Left cardiac atrium (tissue), 4 donors: ENCODE data around the gene PATJ. TPM values are rescaled to one million over a fixed set of nuclear protein-coding genes. Genes with fewer than 3 reads are reported as not detected.
"Not testable (repeated sequence)": the region's sequence is repeated elsewhere in the genome, so short reads cannot be mapped to it uniquely, and the experiment has no call there.

Source experiments
- ATAC-seq, 2 donors: fragments of 200-7000 bp; cut with Tn5 transposase; one replicate each; pipeline ENCODE4 v1.9.1; 2020; ENCODE audit warnings: mild to moderate bottlenecking in 2 of 2, moderate library complexity in 2 of 2
- DNase-seq: peaks from one replicate; pipeline ENCODE4 v3.0.0-alpha.2; 2020
- intact Hi-C, 2 donors: fragments of 100-400 bp; cut with DNase I; formaldehyde crosslinking; loops; one replicate each; pipeline versions ENCODE4 v1.14.1 to v1.15.1; 2022 to 2023
- total RNA-seq, 2 donors: library from RNA; stranded (reverse); fragmentation: NEBNext Ultra II Directional; extraction: Animal tissue kit (Norgen Biotek cat#: 25700); gene quantifications; one replicate each; pipeline ENCODE4 v1.2.1, GENCODE V29; 2021
- donor health status: DM: no; HTN: yes; CAD: no.
- donor health status: DM: no; HTN: yes; CAD: no; lungs with severe emphysema.
- donor health status: DM: yes; HTN: yes; CAD: no.
- donor health status: Dilated cardiomyopathy.

The PATJ gene
- total RNA-seq, 2 donors from 2014 or later: 32.9 to 58.6 TPM

GRCh38 chr1:61808968-61809367, 66.7 kb downstream of the PATJ start:
- intact Hi-C loops: no loop called here
- ATAC-seq (no peak), DNase-seq (no peak)

GRCh38 chr1:61812916-61813315, 70.6 kb downstream of the PATJ start:
- DNase-seq (no peak), ATAC-seq (no peak)
- intact Hi-C loops: no loop called here

- intact Hi-C loops: no loop called here
- DNase-seq (no peak), ATAC-seq (no peak)
Measured at GRCh38 chr1:61816191-61816590, 73.9 kb downstream of the PATJ start.

GRCh38 chr1:61818992-61819391, 76.7 kb downstream of the PATJ start:
- intact Hi-C loops: no loop called here
- no peak for ATAC-seq
- DNase-seq: no peak

- no peak for DNase-seq
- intact Hi-C loops: no loop called here
- ATAC-seq: no peak
Measured at GRCh38 chr1:61819421-61819820, 77.1 kb downstream of the PATJ start.

DNA sequence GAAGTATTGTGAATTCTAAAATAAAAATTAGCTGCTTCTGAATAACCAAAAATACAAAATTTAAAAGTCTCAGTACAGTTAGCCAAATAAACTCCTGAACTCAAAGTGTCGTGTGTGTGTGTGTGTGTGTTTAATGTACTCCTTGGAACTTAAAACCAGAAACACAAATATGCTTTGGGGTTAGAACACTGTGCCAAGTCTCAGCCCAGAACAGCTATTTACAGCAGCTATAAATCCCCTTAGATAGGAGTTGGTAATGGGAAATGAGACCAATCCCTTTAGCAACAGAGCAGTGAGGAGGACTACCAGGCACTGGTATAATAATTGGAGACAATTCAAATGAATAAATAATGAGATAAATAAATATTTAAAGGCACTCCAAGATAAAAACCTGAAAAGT, 83.1 kb downstream of the PATJ start:
- intact Hi-C loops: no loop called here
- ATAC-seq: no peak
- DNase-seq: no peak

- DNase-seq: no peak
- intact Hi-C loops: no loop called here
- no peak for ATAC-seq
Measured at GRCh38 chr1:61828805-61829204, 86.5 kb downstream of the PATJ start.

DNA sequence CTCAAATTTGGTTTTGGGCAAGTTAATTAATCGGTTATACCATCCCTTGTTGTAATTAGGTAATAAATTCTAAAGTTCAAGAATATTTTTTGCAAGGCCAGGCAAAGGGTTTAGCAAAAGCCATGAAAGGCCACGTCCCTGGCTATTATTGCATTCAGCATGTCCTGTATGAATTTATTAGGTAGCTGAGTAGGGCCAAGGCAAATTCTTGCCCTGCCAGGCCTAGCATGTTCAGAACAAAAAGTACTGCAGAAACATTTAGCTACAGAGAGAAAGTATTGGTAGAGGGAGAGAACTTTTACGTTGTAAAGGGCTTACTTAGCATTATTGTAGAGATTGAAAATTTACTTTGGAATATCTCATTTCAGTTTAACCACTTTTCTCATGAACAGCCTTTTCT, 94.4 kb downstream of the PATJ start:
- intact Hi-C loops: no loop called here
- ATAC-seq (no peak), DNase-seq (no peak)

DNA sequence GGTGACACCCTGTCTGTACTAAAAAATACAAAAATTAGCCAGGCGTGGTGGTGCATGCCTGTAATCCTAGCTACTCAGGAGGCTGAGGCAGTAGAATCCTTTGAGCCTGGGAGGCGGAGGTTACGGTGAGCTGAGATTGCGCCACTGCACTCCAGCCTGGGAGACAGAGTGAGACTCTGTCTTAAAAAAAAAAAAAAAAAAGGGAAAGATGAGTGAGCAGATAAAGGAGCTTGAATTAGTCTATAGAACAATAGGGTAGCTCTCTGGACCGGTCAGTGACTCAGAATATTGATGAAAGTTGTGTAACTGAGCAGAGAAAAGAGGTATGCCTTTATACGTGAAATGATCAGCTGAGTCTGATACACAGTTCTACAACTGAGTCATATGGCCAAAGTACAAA, 95.3 kb downstream of the PATJ start:
- DNase-seq, ATAC-seq, intact Hi-C loops: not testable (repeated sequence)

DNA sequence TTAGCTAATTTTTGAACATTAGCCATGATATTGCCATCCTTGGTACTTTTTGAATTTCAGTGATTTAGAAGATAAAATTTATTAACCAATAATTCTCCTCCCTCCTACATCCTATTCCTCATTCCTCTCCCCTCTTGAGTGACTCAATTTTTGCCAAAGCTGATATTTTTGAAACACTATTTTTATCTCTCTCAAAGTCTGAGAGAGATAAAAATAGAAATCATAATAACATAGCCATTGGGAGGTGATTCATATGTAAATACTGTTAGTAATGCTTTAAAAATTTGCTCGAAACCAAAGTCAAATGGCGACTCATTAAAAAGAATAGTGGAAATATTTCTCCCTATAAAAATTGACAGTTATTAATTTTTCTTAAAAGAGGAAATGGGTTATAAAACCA, 97.4 kb downstream of the PATJ start:
- DNase-seq (no peak), ATAC-seq (peak in 1 of 2 donors; percentile 82)
- intact Hi-C loops: no loop called here

- ATAC-seq: no peak
- intact Hi-C loops: no loop called here
- no peak for DNase-seq
Measured at GRCh38 chr1:61842036-61842435, 99.8 kb downstream of the PATJ start.

DNA sequence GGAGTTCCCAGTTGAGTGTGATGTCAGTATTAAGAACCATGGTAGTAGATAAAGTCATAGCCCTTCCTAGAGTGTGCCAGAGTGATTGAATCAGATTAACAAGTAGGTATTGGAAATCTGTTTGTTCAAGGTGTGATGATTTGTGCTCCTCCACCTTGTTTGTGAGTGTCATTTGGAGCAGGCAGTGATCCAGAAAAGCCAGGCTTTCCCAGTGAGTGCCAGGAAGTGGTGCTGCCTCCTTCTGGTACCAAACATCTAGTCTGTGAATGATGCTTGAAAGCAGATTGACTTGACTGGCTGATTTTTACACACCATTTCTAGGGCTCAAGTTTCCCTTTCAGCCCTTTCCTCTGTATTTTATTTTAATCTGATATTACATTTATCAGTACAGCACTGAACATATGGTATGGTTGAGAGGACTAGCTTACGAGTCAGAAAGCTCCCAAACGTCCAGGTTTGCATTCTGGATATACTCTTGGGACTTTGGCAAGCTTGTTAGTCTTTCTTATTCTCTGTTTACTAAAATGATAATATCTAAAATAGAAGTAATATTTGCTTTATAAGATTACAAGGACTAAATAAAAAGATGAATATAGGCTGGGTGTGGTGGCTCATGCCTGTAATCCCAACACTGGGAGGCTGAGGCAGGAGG, 100.7 kb downstream of the PATJ start:
- intact Hi-C loops: no loop called here
- ATAC-seq (no peak), DNase-seq (no peak)

DNA sequence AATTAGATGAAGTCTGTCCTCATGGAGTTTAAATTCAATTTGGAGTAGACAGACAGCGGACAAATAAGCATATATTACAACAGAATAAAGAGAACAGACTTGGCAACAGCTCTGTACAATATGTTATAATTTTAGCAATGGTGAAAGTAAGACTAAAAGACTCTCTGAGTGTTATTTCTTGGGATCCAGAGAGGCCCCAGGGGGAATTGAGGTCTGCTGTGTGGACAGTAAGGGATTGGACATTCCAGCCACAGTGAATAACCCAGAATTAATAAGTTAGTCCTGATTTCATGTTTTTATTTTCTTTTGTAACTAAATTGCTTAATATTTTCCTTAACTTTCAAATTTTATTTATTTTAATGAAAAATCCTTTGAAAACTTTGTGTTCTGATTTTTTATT, 101.7 kb downstream of the PATJ start:
- DNase-seq (no peak), ATAC-seq (no peak)
- intact Hi-C loops: no loop called here

DNA sequence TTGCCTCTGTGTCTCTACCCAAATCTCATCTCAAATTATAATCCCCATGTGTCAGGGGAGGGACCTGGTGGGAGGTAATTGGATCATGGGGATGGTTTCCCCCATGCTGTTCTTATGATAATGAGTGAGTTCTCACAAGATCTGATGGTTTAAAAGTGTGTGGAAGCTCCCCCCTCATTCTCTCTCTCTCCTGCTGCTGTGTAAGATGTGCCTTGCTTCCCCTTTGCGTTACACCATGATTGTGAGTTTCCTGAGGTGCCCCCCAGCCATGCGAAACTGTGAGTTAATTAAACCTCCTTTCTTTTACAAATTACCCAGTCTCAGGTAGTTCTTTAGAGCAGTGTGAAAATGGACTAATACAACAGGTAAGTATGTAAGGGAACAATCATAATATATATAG, 102.4 kb downstream of the PATJ start:
- intact Hi-C loops, ATAC-seq, DNase-seq: not testable (repeated sequence)

GRCh38 chr1:61851235-61851634, 109.0 kb downstream of the PATJ start:
- intact Hi-C loops: loop anchor here in 1 of 2 donors (5.0 to 10.0 kb wide), 4 partner anchors 806 to 1876 kb away; no protein-coding TSS in a partner anchor
- ATAC-seq (peak in 1 of 2 donors; percentile 14), DNase-seq (no peak)

GRCh38 chr1:61851849-61852669, 109.8 kb downstream of the PATJ start:
- DNase-seq (no peak), ATAC-seq (peak; percentile 72 to 78)
- intact Hi-C loops: loop anchor here in 1 of 2 donors (5.0 to 10.0 kb wide), 4 partner anchors 807 to 1877 kb away; no protein-coding TSS in a partner anchor

DNA sequence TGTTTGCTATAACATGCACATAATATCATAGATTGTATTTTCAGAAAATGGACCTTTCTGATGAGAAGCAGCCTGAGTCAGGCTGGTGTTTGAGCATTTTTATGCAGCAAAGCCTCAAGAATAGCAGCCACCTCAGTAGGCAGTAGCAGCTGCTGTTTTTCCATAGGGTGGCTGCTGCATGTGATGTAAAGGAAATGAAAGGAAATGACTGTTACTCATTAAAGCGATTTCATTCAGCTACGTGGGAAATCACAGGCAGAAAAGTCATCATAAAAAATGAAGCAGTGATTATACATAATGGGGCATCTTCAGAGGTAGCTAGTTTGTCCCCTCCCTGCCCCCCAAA, 110.4 kb downstream of the PATJ start:
- no peak for DNase-seq
- no peak for ATAC-seq
- intact Hi-C loops: loop anchor here in 1 of 2 donors (5.0 to 10.0 kb wide), 4 partner anchors 808 to 1878 kb away; no protein-coding TSS in a partner anchor

DNA sequence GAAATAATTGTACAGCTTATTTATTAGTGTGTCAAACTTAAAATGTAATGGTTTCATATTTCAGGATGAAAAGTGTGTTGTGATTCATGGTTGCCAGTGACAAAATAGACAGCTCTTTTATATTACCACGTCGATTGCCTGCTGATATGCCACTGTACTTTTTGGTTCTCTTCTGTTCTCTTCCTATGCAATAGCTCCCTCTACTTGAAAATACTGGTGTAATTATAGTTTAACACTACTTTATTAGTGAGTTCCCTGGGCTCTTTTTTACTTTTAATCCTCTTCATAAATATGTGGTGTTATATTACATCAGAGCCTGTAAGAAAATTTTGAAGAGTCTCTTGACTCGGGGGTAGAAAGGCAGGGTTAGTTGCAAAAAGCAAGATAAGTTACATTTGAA, 111.3 kb downstream of the PATJ start:
- no peak for DNase-seq
- peak in 1 of 2 donors; percentile 49 for ATAC-seq
- intact Hi-C loops: loop anchor here in 1 of 2 donors (5.0 to 10.0 kb wide), 4 partner anchors 809 to 1879 kb away; no protein-coding TSS in a partner anchor

- DNase-seq (no peak), ATAC-seq (no peak)
- intact Hi-C loops: no loop called here
Measured at GRCh38 chr1:61864489-61864888, 122.2 kb downstream of the PATJ start.

DNA sequence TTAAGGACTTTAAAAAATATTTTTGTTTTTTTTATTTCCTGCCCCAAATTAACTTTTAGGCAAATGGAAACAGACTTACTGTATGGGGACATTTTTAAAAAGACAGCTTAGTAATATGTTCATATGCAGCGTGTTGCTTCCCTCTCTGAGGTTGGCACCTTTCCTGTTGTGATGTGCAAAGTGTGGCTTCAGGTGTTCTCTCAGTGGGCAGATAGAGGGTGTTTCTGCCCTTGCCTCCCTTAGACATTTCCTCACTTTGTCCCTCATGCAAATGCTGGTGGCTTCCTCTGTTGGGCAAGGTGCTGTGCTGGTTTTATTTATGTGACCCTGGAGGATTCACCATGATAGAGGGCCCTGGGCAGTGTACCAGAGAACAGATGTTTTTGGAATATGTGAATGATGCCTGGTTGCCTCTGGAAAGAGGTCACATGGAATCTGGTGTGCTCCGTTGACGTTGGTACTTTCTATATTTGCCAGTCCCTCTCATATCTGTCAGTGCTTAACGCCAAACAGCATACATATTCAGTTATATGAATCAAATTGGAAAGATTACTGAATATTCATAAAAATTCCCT, 123.5 kb downstream of the PATJ start:
- no peak for DNase-seq
- peak in 1 of 2 donors; percentile 38 for ATAC-seq
- intact Hi-C loops: no loop called here
